ENCODE results near the gene CTF1. TPM values are rescaled to one million over a fixed set of nuclear protein-coding genes. Genes with fewer than 3 reads are reported as not detected.

The CTF1 gene
- total RNA-seq, 1 experiment from 2014 or later, result 11.6 TPM

DNA sequence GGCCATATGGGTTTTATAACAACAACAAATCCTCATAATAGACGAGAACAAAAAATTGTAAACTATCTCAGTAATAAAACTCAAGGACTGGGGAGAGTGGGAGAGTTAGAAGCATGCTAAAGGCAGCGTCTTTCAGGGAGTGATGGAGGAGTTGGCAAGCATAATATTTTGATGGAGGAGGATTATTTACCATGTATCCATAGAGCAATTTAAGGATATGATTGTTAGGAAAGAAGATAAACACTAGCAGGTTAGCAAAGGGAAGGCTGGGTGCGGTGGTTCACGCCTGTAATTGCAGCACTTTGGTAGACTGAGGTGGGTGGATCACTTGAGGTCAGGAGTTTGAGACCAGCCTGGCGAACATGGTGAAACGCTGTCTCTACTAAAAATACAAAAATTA is 30.4 kb upstream of the CTF1 start:
- H3K9me2 ChIP-seq (ENCODE audit: insufficient read depth), result no peaks in the 10 kb centered on the region
- POLR2A ChIA-PET (ENCODE audit: unreplicated experiment), result no interaction called here
- H3K9me3 ChIP-seq (ENCODE audit: insufficient read depth, low read depth), result no peaks in the 10 kb centered on the region
- TF ChIP-seq, protein P1, sequence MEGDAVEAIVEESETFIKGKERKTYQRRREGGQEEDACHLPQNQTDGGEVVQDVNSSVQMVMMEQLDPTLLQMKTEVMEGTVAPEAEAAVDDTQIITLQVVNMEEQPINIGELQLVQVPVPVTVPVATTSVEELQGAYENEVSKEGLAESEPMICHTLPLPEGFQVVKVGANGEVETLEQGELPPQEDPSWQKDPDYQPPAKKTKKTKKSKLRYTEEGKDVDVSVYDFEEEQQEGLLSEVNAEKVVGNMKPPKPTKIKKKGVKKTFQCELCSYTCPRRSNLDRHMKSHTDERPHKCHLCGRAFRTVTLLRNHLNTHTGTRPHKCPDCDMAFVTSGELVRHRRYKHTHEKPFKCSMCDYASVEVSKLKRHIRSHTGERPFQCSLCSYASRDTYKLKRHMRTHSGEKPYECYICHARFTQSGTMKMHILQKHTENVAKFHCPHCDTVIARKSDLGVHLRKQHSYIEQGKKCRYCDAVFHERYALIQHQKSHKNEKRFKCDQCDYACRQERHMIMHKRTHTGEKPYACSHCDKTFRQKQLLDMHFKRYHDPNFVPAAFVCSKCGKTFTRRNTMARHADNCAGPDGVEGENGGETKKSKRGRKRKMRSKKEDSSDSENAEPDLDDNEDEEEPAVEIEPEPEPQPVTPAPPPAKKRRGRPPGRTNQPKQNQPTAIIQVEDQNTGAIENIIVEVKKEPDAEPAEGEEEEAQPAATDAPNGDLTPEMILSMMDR (conservative IDR thresholded peaks at IDR 0.05), result no peak
- no peak for TF ChIP-seq EZH2 (IDR thresholded peaks at IDR 0.05; ENCODE audit: low read depth)
- H3K27ac ChIP-seq, result no peak overlapping the region
- intact Hi-C loops (cut with micrococcal nuclease; ENCODE audit: unreplicated experiment), result no loop called here
- H3K27me3 ChIP-seq (ENCODE audit: insufficient read depth, low read depth), result no peaks in the 10 kb centered on the region
- H3K4me1 ChIP-seq (replicated peaks; ENCODE audit: insufficient read depth), result no peaks in the 10 kb centered on the region
- H3K4me2 ChIP-seq, result no peak overlapping the region
- CTCF ChIA-PET, result no interaction called here
- H3K79me2 ChIP-seq (ENCODE audit: low read depth), result no peaks in the 10 kb centered on the region
- no peaks in the 10 kb centered on the region for H3K36me3 ChIP-seq (ENCODE audit: low read depth)
- no peaks in the 10 kb centered on the region for H4K20me1 ChIP-seq (ENCODE audit: insufficient read depth)
- no peak overlapping the region for H2AFZ ChIP-seq
- no peak for DNase-seq
- peaks cover 13% of the 10 kb centered on the region for H3F3A ChIP-seq (ENCODE audit: insufficient read depth, low read depth)
- no peak overlapping the region for H3K4me3 ChIP-seq
- BruUV-seq (replicated peaks), result no TSS peak

DNA sequence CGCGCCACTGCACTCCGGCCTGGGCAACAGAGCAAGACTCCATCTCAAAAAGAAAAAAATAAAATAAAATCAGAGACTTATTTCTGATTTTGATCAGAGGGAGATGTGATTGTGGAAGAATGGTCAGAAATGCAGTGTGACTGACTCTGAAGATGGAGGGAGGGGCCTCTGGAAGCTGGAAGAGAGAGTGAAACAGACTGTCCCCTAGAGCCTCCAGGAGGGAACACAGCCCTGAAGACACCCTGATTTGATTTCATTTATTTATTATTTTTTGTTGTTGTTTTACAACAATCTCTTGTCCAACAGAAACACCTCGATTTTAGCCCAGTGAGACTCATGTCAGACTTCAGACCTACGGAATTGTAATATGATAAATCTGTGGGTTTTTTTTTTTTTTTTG is 28.7 kb upstream of the CTF1 start:
- Histone ChIP-seq H3K9me3 (ENCODE audit: insufficient read depth, low read depth) (no peaks in the 10 kb centered on the region), H3K27me3 (ENCODE audit: insufficient read depth, low read depth) (no peaks in the 10 kb centered on the region), H3K36me3 (ENCODE audit: low read depth) (no peaks in the 10 kb centered on the region), H3K79me2 (ENCODE audit: low read depth) (no peaks in the 10 kb centered on the region), H3K4me1 (replicated peaks; ENCODE audit: insufficient read depth) (no peaks in the 10 kb centered on the region), H3K4me3 (no peak overlapping the region), H2AFZ (no peak overlapping the region), H4K20me1 (ENCODE audit: insufficient read depth) (no peaks in the 10 kb centered on the region), H3K27ac (no peak overlapping the region), H3F3A (ENCODE audit: insufficient read depth, low read depth) (peaks cover 15% of the 10 kb centered on the region), H3K9me2 (ENCODE audit: insufficient read depth) (no peaks in the 10 kb centered on the region), H3K4me2 (no peak overlapping the region)
- BruUV-seq (replicated peaks), result no TSS peak
- TF ChIP-seq EZH2 (IDR thresholded peaks at IDR 0.05; ENCODE audit: low read depth), result no peak
- TF ChIP-seq, protein P1 (conservative IDR thresholded peaks at IDR 0.05), result peak; percentile 47
- intact Hi-C loops (cut with micrococcal nuclease; ENCODE audit: unreplicated experiment), result no loop called here
- CTCF ChIA-PET, result no interaction called here
- DNase-seq, result no peak
- POLR2A ChIA-PET (ENCODE audit: unreplicated experiment), result no interaction called here

DNA sequence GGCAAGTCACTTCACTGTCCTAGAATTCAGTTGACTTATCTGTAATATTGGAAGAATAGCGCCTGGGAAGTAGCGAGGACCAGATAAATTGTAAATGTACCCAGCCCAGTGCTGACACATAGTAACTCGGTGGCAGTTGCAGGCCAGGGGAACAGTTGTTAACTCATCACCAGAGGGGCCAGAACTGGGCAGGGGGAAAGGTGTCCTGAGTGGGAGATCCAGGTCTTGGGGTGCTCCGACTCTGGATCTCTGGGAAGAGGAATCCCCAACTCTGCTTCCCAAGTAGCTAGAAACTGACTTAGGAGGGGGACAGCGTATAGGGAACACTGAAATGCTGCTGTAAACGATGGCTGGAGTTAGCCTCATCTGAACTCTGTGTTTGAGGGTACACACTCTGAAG is 25.5 kb upstream of the CTF1 start:
- intact Hi-C loops (cut with micrococcal nuclease; ENCODE audit: unreplicated experiment), result no loop called here
- H3K4me3 ChIP-seq, result no peak overlapping the region
- TF ChIP-seq EZH2 (IDR thresholded peaks at IDR 0.05; ENCODE audit: low read depth), result no peak
- TF ChIP-seq, protein P1 (conservative IDR thresholded peaks at IDR 0.05), result no peak
- H3K4me2 ChIP-seq, result no peak overlapping the region
- no TSS peak for BruUV-seq (replicated peaks)
- CTCF ChIA-PET, result no interaction called here
- POLR2A ChIA-PET (ENCODE audit: unreplicated experiment), result no interaction called here
- H4K20me1 ChIP-seq (ENCODE audit: insufficient read depth), result no peaks in the 10 kb centered on the region
- no peaks in the 10 kb centered on the region for H3K27me3 ChIP-seq (ENCODE audit: insufficient read depth, low read depth)
- peaks cover 7% of the 10 kb centered on the region for H3K4me1 ChIP-seq (replicated peaks; ENCODE audit: insufficient read depth)
- H3K27ac ChIP-seq, result no peak overlapping the region
- H3K79me2 ChIP-seq (ENCODE audit: low read depth), result peaks cover 13% of the 10 kb centered on the region
- H3K36me3 ChIP-seq (ENCODE audit: low read depth), result no peaks in the 10 kb centered on the region
- H3K9me3 ChIP-seq (ENCODE audit: insufficient read depth, low read depth), result no peaks in the 10 kb centered on the region
- H3F3A ChIP-seq (ENCODE audit: insufficient read depth, low read depth), result peaks cover 27% of the 10 kb centered on the region
- no peak overlapping the region for H2AFZ ChIP-seq
- H3K9me2 ChIP-seq (ENCODE audit: insufficient read depth), result no peaks in the 10 kb centered on the region
- DNase-seq, result no peak
